ENCODE results near the gene CNTNAP2. TPM values are rescaled to one million over a fixed set of nuclear protein-coding genes. Genes with fewer than 3 reads are reported as not detected.

CNTNAP2 gene
- total RNA-seq, 1 donor from 2014 or later = 1.9 TPM

- peak; percentile 93 for DNase-seq
These were observed 1294.5 kb downstream of the CNTNAP2 start for GRCh38 chr7:147411096-147411495.

- DNase-seq = no peak
These were observed 1295.5 kb downstream of the CNTNAP2 start for GRCh38 chr7:147412109-147412508.

GRCh38 chr7:147412782-147413556, 1296.4 kb downstream of the CNTNAP2 start:
- DNase-seq = peak; percentile 85

GRCh38 chr7:147413557-147413870, 1296.9 kb downstream of the CNTNAP2 start:
- no peak for DNase-seq

- DNase-seq = no peak
These were observed 1299.4 kb downstream of the CNTNAP2 start for GRCh38 chr7:147415991-147416390.

GRCh38 chr7:147418966-147419365, 1302.4 kb downstream of the CNTNAP2 start:
- no peak for DNase-seq

GRCh38 chr7:147423875-147424274, 1307.3 kb downstream of the CNTNAP2 start:
- DNase-seq = no peak

GRCh38 chr7:147428075-147428474, 1311.5 kb downstream of the CNTNAP2 start:
- DNase-seq = no peak

GRCh38 chr7:147429961-147430360, 1313.4 kb downstream of the CNTNAP2 start:
- no peak for DNase-seq

GRCh38 chr7:147432079-147432478, 1315.5 kb downstream of the CNTNAP2 start:
- peak; percentile 20 for DNase-seq

- DNase-seq = no peak
These were observed 1316.0 kb downstream of the CNTNAP2 start for GRCh38 chr7:147432576-147432975.

- no peak for DNase-seq
These were observed 1320.1 kb downstream of the CNTNAP2 start for GRCh38 chr7:147436718-147437117.

- no peak for DNase-seq
These were observed 1321.6 kb downstream of the CNTNAP2 start for GRCh38 chr7:147438216-147438615.

GRCh38 chr7:147443942-147444341, 1327.3 kb downstream of the CNTNAP2 start:
- no peak for DNase-seq

GRCh38 chr7:147452816-147453215, 1336.2 kb downstream of the CNTNAP2 start:
- no peak for DNase-seq

- no peak for DNase-seq
These were observed 1348.6 kb downstream of the CNTNAP2 start for GRCh38 chr7:147465223-147465622.

GRCh38 chr7:147472556-147472955, 1356.0 kb downstream of the CNTNAP2 start:
- DNase-seq = no peak

GRCh38 chr7:147474862-147475261, 1358.3 kb downstream of the CNTNAP2 start:
- no peak for DNase-seq

GRCh38 chr7:147477526-147477925, 1360.9 kb downstream of the CNTNAP2 start:
- DNase-seq = no peak

- DNase-seq = no peak
These were observed 1362.2 kb downstream of the CNTNAP2 start for GRCh38 chr7:147478796-147479195.

GRCh38 chr7:147483634-147484292, 1367.2 kb downstream of the CNTNAP2 start:
- no peak for DNase-seq

- DNase-seq = no peak
These were observed 1369.1 kb downstream of the CNTNAP2 start for GRCh38 chr7:147485660-147486210.

- no peak for DNase-seq
These were observed 1376.0 kb downstream of the CNTNAP2 start for GRCh38 chr7:147492606-147493005.

GRCh38 chr7:147496209-147496608, 1379.6 kb downstream of the CNTNAP2 start:
- DNase-seq = no peak

All from skin of body (tissue), 2 donors.